ENCODE measurements around the gene CTDSP1. TPM values are rescaled to one million over a fixed set of nuclear protein-coding genes. Genes with fewer than 3 reads are reported as not detected.
A peak's percentile ranks its signal among the peaks of the same experiment; 100 is the strongest.

CTDSP1 gene
- total and polyA plus RNA-seq, 4 donors, result 38.3 to 76.5 (median 56.6) TPM

- TF ChIP-seq MAX (IDR thresholded peaks at IDR 0.05) (no peak), FOXA2 (IDR thresholded peaks at IDR 0.05) (no peak), YY1 (IDR thresholded peaks at IDR 0.05) (no peak), GABPA (IDR thresholded peaks at IDR 0.05 in 1 of 2, conservative IDR thresholded peaks at IDR 0.05 in 1 of 2) (no peak), SP1 (IDR thresholded peaks at IDR 0.05) (no peak), JUND (IDR thresholded peaks at IDR 0.05) (no peak)
- TF ChIP-seq, protein P1, sequence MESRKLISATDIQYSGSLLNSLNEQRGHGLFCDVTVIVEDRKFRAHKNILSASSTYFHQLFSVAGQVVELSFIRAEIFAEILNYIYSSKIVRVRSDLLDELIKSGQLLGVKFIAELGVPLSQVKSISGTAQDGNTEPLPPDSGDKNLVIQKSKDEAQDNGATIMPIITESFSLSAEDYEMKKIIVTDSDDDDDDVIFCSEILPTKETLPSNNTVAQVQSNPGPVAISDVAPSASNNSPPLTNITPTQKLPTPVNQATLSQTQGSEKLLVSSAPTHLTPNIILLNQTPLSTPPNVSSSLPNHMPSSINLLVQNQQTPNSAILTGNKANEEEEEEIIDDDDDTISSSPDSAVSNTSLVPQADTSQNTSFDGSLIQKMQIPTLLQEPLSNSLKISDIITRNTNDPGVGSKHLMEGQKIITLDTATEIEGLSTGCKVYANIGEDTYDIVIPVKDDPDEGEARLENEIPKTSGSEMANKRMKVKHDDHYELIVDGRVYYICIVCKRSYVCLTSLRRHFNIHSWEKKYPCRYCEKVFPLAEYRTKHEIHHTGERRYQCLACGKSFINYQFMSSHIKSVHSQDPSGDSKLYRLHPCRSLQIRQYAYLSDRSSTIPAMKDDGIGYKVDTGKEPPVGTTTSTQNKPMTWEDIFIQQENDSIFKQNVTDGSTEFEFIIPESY (IDR thresholded peaks at IDR 0.05), result no peak
- WGBS, result 53% methylated on average over 8 of the region's 8 CpGs
- Histone ChIP-seq H3K36me3 (ENCODE audit: control insufficient read depth in 4 of 4, insufficient read depth in 3 of 4, low read depth in 1 of 4, low read length in 3 of 4) (peaks cover 7 to 19% (median 12%) of the 10 kb centered on the region in 4 donors), H3K9ac (ENCODE audit: low read depth in 1 of 2, low read length in 2 of 2) (no peak overlapping the region), H3K27ac (ENCODE audit: low read depth in 1 of 2, low read length in 2 of 2) (peak overlapping the region; percentile 77 to 86), H3K4me1 (ENCODE audit: control insufficient read depth in 4 of 4, insufficient read depth in 4 of 4, low read length in 3 of 4) (peaks cover 19 to 66% (median 56%) of the 10 kb centered on the region in 4 donors), H3K4me3 (ENCODE audit: low read depth in 1 of 3, low read length in 3 of 3) (no peak overlapping the region), H3K27me3 (ENCODE audit: control insufficient read depth in 4 of 4, insufficient read depth in 4 of 4, low read length in 3 of 4) (no peaks in the 10 kb centered on the region), H3K9me3 (ENCODE audit: control insufficient read depth in 4 of 4, low read length in 3 of 4) (no peaks in the 10 kb centered on the region)
- DNase-seq (ENCODE audit: low spot score), result peak; percentile 45
These were observed 5.5 kb downstream of the CTDSP1 start for GRCh38 chr2:218405086-218405745.

GRCh38 chr2:218405746-218406208 lies 6.1 kb downstream of the CTDSP1 start:
- Histone ChIP-seq H3K4me3 (ENCODE audit: low read depth in 1 of 3, low read length in 3 of 3) (peak overlapping the region in 2 of 3 donors; percentile 17 to 36), H3K4me1 (ENCODE audit: control insufficient read depth in 4 of 4, insufficient read depth in 4 of 4, low read length in 3 of 4) (peaks cover 19 to 66% (median 56%) of the 10 kb centered on the region in 4 donors), H3K27me3 (ENCODE audit: control insufficient read depth in 4 of 4, insufficient read depth in 4 of 4, low read length in 3 of 4) (no peaks in the 10 kb centered on the region), H3K9ac (ENCODE audit: low read depth in 1 of 2, low read length in 2 of 2) (no peak overlapping the region), H3K9me3 (ENCODE audit: control insufficient read depth in 4 of 4, low read length in 3 of 4) (no peaks in the 10 kb centered on the region), H3K36me3 (ENCODE audit: control insufficient read depth in 4 of 4, insufficient read depth in 3 of 4, low read depth in 1 of 4, low read length in 3 of 4) (peaks cover 7 to 19% (median 12%) of the 10 kb centered on the region in 4 donors), H3K27ac (ENCODE audit: low read depth in 1 of 2, low read length in 2 of 2) (peak overlapping the region; percentile 77 to 86)
- no peak for DNase-seq (ENCODE audit: low spot score)
- WGBS, result 4% methylated on average over 15 of the region's 15 CpGs
- TF ChIP-seq RAD21 (IDR thresholded peaks at IDR 0.05), result no peak
- TF ChIP-seq EGR1 (IDR thresholded peaks at IDR 0.05; ENCODE audit: low read depth in 2 of 2), result peak in 1 of 2 donors; percentile 5

- peak overlapping the region; percentile 77 to 86 for H3K27ac ChIP-seq (ENCODE audit: low read depth in 1 of 2, low read length in 2 of 2)
- H3K9me3 ChIP-seq (ENCODE audit: control insufficient read depth in 4 of 4, low read length in 3 of 4), result no peaks in the 10 kb centered on the region
- peak overlapping the region; percentile 40 to 46 (median 42) for H3K4me3 ChIP-seq (ENCODE audit: low read depth in 1 of 3, low read length in 3 of 3)
- H3K9ac ChIP-seq (ENCODE audit: low read depth in 1 of 2, low read length in 2 of 2), result peak overlapping the region; percentile 18 to 62
- 1% methylated on average over 56 of the region's 56 CpGs for WGBS
- DNase-seq (ENCODE audit: low spot score), result peak; percentile 97
- no peaks in the 10 kb centered on the region for H3K27me3 ChIP-seq (ENCODE audit: control insufficient read depth in 4 of 4, insufficient read depth in 4 of 4, low read length in 3 of 4)
- H3K4me1 ChIP-seq (ENCODE audit: control insufficient read depth in 4 of 4, insufficient read depth in 4 of 4, low read length in 3 of 4), result peaks cover 18 to 60% (median 51%) of the 10 kb centered on the region in 4 donors
- peaks cover 7 to 19% (median 12%) of the 10 kb centered on the region in 4 donors for H3K36me3 ChIP-seq (ENCODE audit: control insufficient read depth in 4 of 4, insufficient read depth in 3 of 4, low read depth in 1 of 4, low read length in 3 of 4)
- TF ChIP-seq, protein P1 (IDR thresholded peaks at IDR 0.05), result no peak
- TF ChIP-seq TAF1 (conservative IDR thresholded peaks at IDR 0.05) (no peak), HNF4G (IDR thresholded peaks at IDR 0.05) (peak; percentile 4), GABPA (IDR thresholded peaks at IDR 0.05 in 1 of 2, conservative IDR thresholded peaks at IDR 0.05 in 1 of 2) (peak; percentile 27 to 84), YY1 (IDR thresholded peaks at IDR 0.05) (peak; percentile 56), EGR1 (IDR thresholded peaks at IDR 0.05; ENCODE audit: low read depth in 2 of 2) (peak; percentile 73 to 74), RXRA (IDR thresholded peaks at IDR 0.05) (peak in 1 of 2 donors; percentile 5), NR2F2 (IDR thresholded peaks at IDR 0.05) (peak; percentile 5), MAX (IDR thresholded peaks at IDR 0.05) (no peak), HNF4A (conservative IDR thresholded peaks at IDR 0.05) (peak in 1 of 2 donors; percentile 18), SP1 (IDR thresholded peaks at IDR 0.05) (peak; percentile 61), JUND (IDR thresholded peaks at IDR 0.05) (no peak), FOXA2 (IDR thresholded peaks at IDR 0.05) (no peak), RAD21 (IDR thresholded peaks at IDR 0.05) (peak; percentile 80 to 84), FOXA1 (IDR thresholded peaks at IDR 0.05) (no peak)
- TF ChIP-seq, protein P2, sequence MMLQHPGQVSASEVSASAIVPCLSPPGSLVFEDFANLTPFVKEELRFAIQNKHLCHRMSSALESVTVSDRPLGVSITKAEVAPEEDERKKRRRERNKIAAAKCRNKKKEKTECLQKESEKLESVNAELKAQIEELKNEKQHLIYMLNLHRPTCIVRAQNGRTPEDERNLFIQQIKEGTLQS (IDR thresholded peaks at IDR 0.05), result no peak
- TF ChIP-seq, protein P3, sequence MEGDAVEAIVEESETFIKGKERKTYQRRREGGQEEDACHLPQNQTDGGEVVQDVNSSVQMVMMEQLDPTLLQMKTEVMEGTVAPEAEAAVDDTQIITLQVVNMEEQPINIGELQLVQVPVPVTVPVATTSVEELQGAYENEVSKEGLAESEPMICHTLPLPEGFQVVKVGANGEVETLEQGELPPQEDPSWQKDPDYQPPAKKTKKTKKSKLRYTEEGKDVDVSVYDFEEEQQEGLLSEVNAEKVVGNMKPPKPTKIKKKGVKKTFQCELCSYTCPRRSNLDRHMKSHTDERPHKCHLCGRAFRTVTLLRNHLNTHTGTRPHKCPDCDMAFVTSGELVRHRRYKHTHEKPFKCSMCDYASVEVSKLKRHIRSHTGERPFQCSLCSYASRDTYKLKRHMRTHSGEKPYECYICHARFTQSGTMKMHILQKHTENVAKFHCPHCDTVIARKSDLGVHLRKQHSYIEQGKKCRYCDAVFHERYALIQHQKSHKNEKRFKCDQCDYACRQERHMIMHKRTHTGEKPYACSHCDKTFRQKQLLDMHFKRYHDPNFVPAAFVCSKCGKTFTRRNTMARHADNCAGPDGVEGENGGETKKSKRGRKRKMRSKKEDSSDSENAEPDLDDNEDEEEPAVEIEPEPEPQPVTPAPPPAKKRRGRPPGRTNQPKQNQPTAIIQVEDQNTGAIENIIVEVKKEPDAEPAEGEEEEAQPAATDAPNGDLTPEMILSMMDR (IDR thresholded peaks at IDR 0.05; ENCODE audit: low read depth, low read length, missing input control), result peak; percentile 88
These were observed 6.7 kb downstream of the CTDSP1 start for GRCh38 chr2:218406209-218406948.

All from liver (tissue), 9 donors.